Gastrocnemius medialis (tissue), 4 donors: ENCODE measurements around the gene PPM1J. TPM values are rescaled to one million over a fixed set of nuclear protein-coding genes. Genes with fewer than 3 reads are reported as not detected.

Experiments
- ATAC-seq, 2 donors: fragments of 150-250 bp; one replicate each; pipeline ENCODE4 v1.9.1; 2016
- DNase-seq, 2 donors: peaks; one replicate each; pipeline ENCODE4 v3.0.0-alpha.2; 2019
- H3K27ac ChIP-seq, 4 donors: fragments of 200-600 bp; sonication (generic); 1 replicate in 1 of 4; 2 replicates in 3 of 4; pipeline ENCODE4 v1.5.1; 2016 to 2018; ENCODE audit warnings: mild to moderate bottlenecking in 2 of 4, moderate library complexity in 1 of 4
- H3K27me3 ChIP-seq, 3 donors: fragments of 200-600 bp; sonication (generic) in 2 of 3; 1 replicate in 1 of 3; 2 replicates in 2 of 3; pipeline versions ENCODE4 v1.5.1 to v1.6.0; 2016 to 2019; ENCODE audit warnings: mild to moderate bottlenecking in 1 of 3, moderate library complexity in 1 of 3
- H3K36me3 ChIP-seq, 2 donors: fragments of 200-600 bp; sonication (generic) in 1 of 2; one replicate each; pipeline ENCODE4 v1.5.1; 2017 to 2018
- H3K4me1 ChIP-seq, 2 donors: fragments of 200-600 bp; sonication (generic) in 1 of 2; one replicate each; pipeline ENCODE4 v1.5.1; 2016 to 2017; ENCODE audit warnings: mild to moderate bottlenecking in 2 of 2
- H3K4me3 ChIP-seq, 4 donors: fragments of 200-600 bp; sonication (generic) in 3 of 4; 1 replicate in 1 of 4; 2 replicates in 3 of 4; pipeline ENCODE4 v1.5.1; 2016 to 2019; ENCODE audit warnings: mild to moderate bottlenecking in 2 of 4
- H3K9me3 ChIP-seq, 3 donors: fragments of 200-600 bp; sonication (generic) in 2 of 3; 1 replicate in 1 of 3; 2 replicates in 2 of 3; pipeline ENCODE4 v1.5.1; 2016 to 2019
- CTCF ChIP-seq, 5 experiments: fragments of 450-650 bp in 3 of 5; fragments of 200-600 bp in 2 of 5; sonication (generic) in 2 of 5; IDR thresholded peaks in 4 of 5; conservative IDR thresholded peaks in 1 of 5; 1 replicate in 4 of 5; 2 replicates in 1 of 5; pipeline ENCODE4 v1.5.1; 2016 to 2019; ENCODE audit warnings: antibody characterized with exemption in 5 of 5, mild to moderate bottlenecking in 3 of 5, moderate library complexity in 3 of 5
- POLR2A ChIP-seq, 2 donors: fragments of 450-650 bp; IDR thresholded peaks; one replicate each; pipeline ENCODE4 v1.6.1; 2017; ENCODE audit warnings: antibody characterized with exemption in 2 of 2, mild to moderate bottlenecking in 2 of 2, moderate library complexity in 2 of 2
- in situ Hi-C, 4 donors: fragments of 200-750 bp; cut with MboI; loops; one replicate each; pipeline versions ENCODE4 v1.15.0 to v1.8.0; 2017; ENCODE audit warnings: low sequenced_read_pairs in 4 of 4
- intact Hi-C: fragments of 100-400 bp; cut with DNase I; formaldehyde crosslinking; loops from one replicate; pipeline ENCODE4 v1.15.1; 2023; ENCODE audit warnings: low total_unique reads
- total RNA-seq, 4 donors: library from RNA; depleted of rRNA; stranded (reverse); fragments of >200 nt; gene quantifications; one replicate each; pipeline versions ENCODE4 v1.1.0 to v1.2.3, GENCODE V29; 2016

PPM1J gene
- total RNA-seq, 4 donors from 2014 or later: 4.2 to 5.4 (median 4.8) TPM

- Histone ChIP-seq H3K4me3 (peak overlapping the region in 3 of 4 donors; percentile 16 to 56 (median 42)), H3K27me3 (peaks cover 0 to 6% (median 0%) of the 10 kb centered on the region in 3 donors), H3K9me3 (no peaks in the 10 kb centered on the region), H3K36me3 (no peaks in the 10 kb centered on the region), H3K27ac (no peak overlapping the region), H3K4me1 (peaks cover 10% of the 10 kb centered on the region in 2 donors)
- in situ Hi-C loops: loop anchor here (5.0 to 25.0 kb wide), 7 partner anchors 83 to 668 kb away; partner anchors contain the start of genes CTTNBP2NL (in 2 of the 4), LRIG2 (in 1 of the 4) and MAGI3 (in 1 of the 4)
- DNase-seq (peak in 1 of 2 donors; percentile 55), ATAC-seq (no peak)
- intact Hi-C loops: loop anchor here (5.0 kb wide), 1 partner anchor 163 kb away; no protein-coding TSS in a partner anchor
- TF ChIP-seq POLR2A (IDR thresholded peaks at IDR 0.05) (no peak), CTCF (IDR thresholded peaks at IDR 0.05 in 4 of 5, conservative IDR thresholded peaks at IDR 0.05 in 1 of 5) (peak; percentile 59 to 85 (median 77))
Measured at GRCh38 chr1:112718691-112719418, 3.7 kb upstream of the PPM1J start.

- DNase-seq: no peak
- TF ChIP-seq CTCF (IDR thresholded peaks at IDR 0.05 in 4 of 5, conservative IDR thresholded peaks at IDR 0.05 in 1 of 5) (no peak), POLR2A (IDR thresholded peaks at IDR 0.05) (no peak)
- no peak overlapping the region for H3K27ac ChIP-seq
- in situ Hi-C loops: loop anchor here (5.0 to 25.0 kb wide), 7 partner anchors 85 to 670 kb away; partner anchors contain the start of genes CTTNBP2NL (in 2 of the 4), LRIG2 (in 1 of the 4) and MAGI3 (in 1 of the 4)
- intact Hi-C loops: loop anchor here (5.0 kb wide), 1 partner anchor 165 kb away; no protein-coding TSS in a partner anchor
- no peaks in the 10 kb centered on the region for H3K9me3 ChIP-seq
- no peak overlapping the region for H3K4me3 ChIP-seq
- ATAC-seq: no peak
- no peaks in the 10 kb centered on the region for H3K36me3 ChIP-seq
- peaks cover 0 to 6% (median 0%) of the 10 kb centered on the region in 3 donors for H3K27me3 ChIP-seq
- peaks cover 18 to 22% of the 10 kb centered on the region in 2 donors for H3K4me1 ChIP-seq
Measured at GRCh38 chr1:112717263-112717873, 2.2 kb upstream of the PPM1J start.

DNA sequence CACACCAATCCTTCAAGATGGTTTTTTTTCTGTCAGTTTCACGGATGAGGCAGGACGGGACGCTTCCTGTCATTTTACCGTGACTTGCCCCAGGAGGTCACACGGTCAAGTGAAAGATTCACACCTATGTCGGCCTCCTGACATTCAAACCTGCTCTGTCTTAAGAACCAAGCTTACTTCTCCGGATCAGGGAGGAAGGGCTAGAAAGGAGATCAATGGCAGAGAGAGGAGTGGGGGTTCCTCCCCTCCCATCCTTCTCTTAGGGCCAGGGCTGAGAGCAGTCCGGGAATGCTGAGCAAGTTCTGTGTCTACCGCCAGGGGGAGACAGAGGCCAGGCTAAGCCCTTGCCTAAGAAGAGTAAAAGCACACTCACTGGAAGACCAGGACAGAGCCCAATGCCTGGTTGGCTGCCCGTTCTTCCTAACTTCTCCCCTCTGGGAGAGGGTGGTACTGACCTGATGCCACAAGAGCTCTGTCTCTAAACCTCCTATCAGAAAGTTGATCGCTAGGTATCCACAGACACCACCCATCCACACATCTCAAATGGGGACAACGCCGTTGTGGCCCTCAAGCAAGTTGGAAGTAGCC lies 1.1 kb upstream of the PPM1J start:
- in situ Hi-C loops (loop anchor here (5.0 to 25.0 kb wide), 7 partner anchors 86 to 671 kb away; partner anchors contain the start of genes CTTNBP2NL (in 2 of the 4), LRIG2 (in 1 of the 4) and MAGI3 (in 1 of the 4)), intact Hi-C loops (loop anchor here (1.0 to 5.0 kb wide), 5 partner anchors 88 to 962 kb away; no protein-coding TSS in a partner anchor)
- TF ChIP-seq POLR2A (IDR thresholded peaks at IDR 0.05) (no peak), CTCF (IDR thresholded peaks at IDR 0.05 in 4 of 5, conservative IDR thresholded peaks at IDR 0.05 in 1 of 5) (peak; percentile 89 to 97 (median 95))
- DNase-seq (peak; percentile 75 to 82), ATAC-seq (peak; percentile 68 to 70)
- Histone ChIP-seq H3K36me3 (no peaks in the 10 kb centered on the region), H3K27ac (peak overlapping the region; percentile 84 to 93 (median 92)), H3K4me3 (peak overlapping the region; percentile 75 to 96 (median 82)), H3K9me3 (no peaks in the 10 kb centered on the region), H3K4me1 (peaks cover 20 to 22% of the 10 kb centered on the region in 2 donors), H3K27me3 (peaks cover 0 to 6% (median 0%) of the 10 kb centered on the region in 3 donors)
